ENCODE results near the gene FBXO7. TPM values are rescaled to one million over a fixed set of nuclear protein-coding genes. Genes with fewer than 3 reads are reported as not detected.

The FBXO7 gene
- total and polyA plus RNA-seq, 2 of the 4 experiments (the other 2 are of a cell fraction), result 71.5 TPM

- H3K4me1 ChIP-seq (ENCODE audit: control insufficient read depth, insufficient read depth, low read length), result peaks cover 23% of the 10 kb centered on the region
- H2BK20ac ChIP-seq (ENCODE audit: low read depth, low read length), result no peak overlapping the region
- in situ Hi-C loops (cut with MboI; ENCODE audit: low sequenced_read_pairs) (no loop called here), dilution Hi-C loops (cut with HindIII; ENCODE audit: low sequenced_read_pairs, unreplicated experiment) (no loop called here), intact Hi-C loops (cut with micrococcal nuclease) (no loop called here)
- H3K23ac ChIP-seq (ENCODE audit: low read depth, low read length), result no peak overlapping the region
- H3K14ac ChIP-seq (replicated peaks; ENCODE audit: low read depth, low read length), result no peak overlapping the region
- H3K36me3 ChIP-seq (ENCODE audit: control insufficient read depth, insufficient read depth, low read length), result no peaks in the 10 kb centered on the region
- H4K5ac ChIP-seq (ENCODE audit: low read depth, low read length), result no peak overlapping the region
- TF ChIP-seq RCOR1 (IDR thresholded peaks at IDR 0.05; ENCODE audit: insufficient replicate concordance, low read length) (no peak), RFX5 (IDR thresholded peaks at IDR 0.05; ENCODE audit: low read depth, low read length) (no peak), NFE2L2 (IDR thresholded peaks at IDR 0.05; ENCODE audit: low read depth, low read length) (no peak), ELK1 (IDR thresholded peaks at IDR 0.05; ENCODE audit: borderline replicate concordance, low read depth, low read length) (no peak), MXI1 (IDR thresholded peaks at IDR 0.05; ENCODE audit: borderline replicate concordance, low read depth, low read length) (no peak), BHLHE40 (IDR thresholded peaks at IDR 0.05; ENCODE audit: low read depth, low read length) (no peak), RAD21 (IDR thresholded peaks at IDR 0.05; ENCODE audit: low read length) (no peak), POLR2A (IDR thresholded peaks at IDR 0.05; ENCODE audit: low read depth, low read length) (no peak), FOS (IDR thresholded peaks at IDR 0.05; ENCODE audit: low read depth, low read length) (no peak), MAZ (IDR thresholded peaks at IDR 0.05; ENCODE audit: borderline replicate concordance, low read depth, low read length) (no peak), CTCF (conservative IDR thresholded peaks at IDR 0.05; ENCODE audit: low read depth, low read length) (no peak), MAFK (IDR thresholded peaks at IDR 0.05; ENCODE audit: low read depth, low read length) (no peak), CHD1 (IDR thresholded peaks at IDR 0.05; ENCODE audit: low read depth, low read length) (no peak), CEBPB (IDR thresholded peaks at IDR 0.05; ENCODE audit: low read depth, low read length) (no peak), USF2 (IDR thresholded peaks at IDR 0.05; ENCODE audit: low read depth, low read length) (no peak)
- H2AFZ ChIP-seq (replicated peaks; ENCODE audit: low read length, poor library complexity), result no peak overlapping the region
- H3K27ac ChIP-seq (ENCODE audit: insufficient read depth, low read length), result no peak overlapping the region
- no peak overlapping the region for H3K9ac ChIP-seq (ENCODE audit: low read depth, low read length)
- peaks cover 3% of the 10 kb centered on the region; the same call in 1 of the 2 replicates for H3K9me3 ChIP-seq (ENCODE audit: control insufficient read depth, insufficient read depth, low read length)
- H3K56ac ChIP-seq (ENCODE audit: extremely low read depth, insufficient read depth, low read length), result no peak overlapping the region
- no peak for DNase-seq
- H4K8ac ChIP-seq (ENCODE audit: low read depth in 2 of 2, low read length in 2 of 2), result no peak overlapping the region
- no peak overlapping the region for H2BK5ac ChIP-seq (ENCODE audit: low read depth, low read length, poor library complexity, severe bottlenecking)
- POLR2A ChIA-PET (ENCODE audit: unreplicated experiment), result no interaction called here
- no peak overlapping the region for H3K4me3 ChIP-seq (ENCODE audit: insufficient read depth, low read depth, low read length)
- H3K79me1 ChIP-seq (ENCODE audit: low read depth in 1 of 2, low read length in 2 of 2), result 0 out of 4 replicates have a peak, but pooled peaks cover 0 to 5% of the 10 kb centered on the region in 2 experiments
- 98% methylated on average over 6 of the region's 11 CpGs; no CpG with 5 or more reads in 1 of the 2 experiments for WGBS, 2 experiments (ENCODE audit: extremely low coverage in 2 of 2, insufficient read length in 1 of 2)
- H2BK15ac ChIP-seq (ENCODE audit: low read depth, low read length), result no peak overlapping the region
- no peak overlapping the region for H4K91ac ChIP-seq (ENCODE audit: insufficient read depth, low read depth, low read length)
- H3K9me1 ChIP-seq (ENCODE audit: insufficient read depth, low read length), result peaks cover 14% of the 10 kb centered on the region
- no peak overlapping the region for H3K4me2 ChIP-seq (ENCODE audit: low read depth, low read length)
- H3K4ac ChIP-seq (ENCODE audit: low read depth, low read length), result no peak overlapping the region
- no peak overlapping the region for H3K18ac ChIP-seq (ENCODE audit: low read depth, low read length)
- no peak overlapping the region for H2AK9ac ChIP-seq (replicated peaks; ENCODE audit: low read depth, low read length, poor library complexity)
- no peaks in the 10 kb centered on the region for H4K20me1 ChIP-seq (ENCODE audit: insufficient read depth, low read length)
- BruUV-seq (replicated peaks), result no TSS peak
- H2BK120ac ChIP-seq (ENCODE audit: low read depth, low read length), result 0 out of 2 replicates have a peak overlapping the region, but pooled peaks have one; percentile 3
- H2AK5ac ChIP-seq (ENCODE audit: low read depth, low read length), result no peak overlapping the region
- ATAC-seq (ENCODE audit: low read depth), result no peak
- no peaks in the 10 kb centered on the region for H3K27me3 ChIP-seq (ENCODE audit: control insufficient read depth, insufficient read depth, low read length)
- CTCF ChIA-PET, result interaction anchor here (1.2 kb wide), 1 partner anchor 261 kb away, joined by 4 read pairs; no protein-coding TSS in a partner anchor
Measured at GRCh38 chr22:32535531-32536190, 61.0 kb downstream of the FBXO7 start.
